DOHH2 (cell line): ENCODE results near the gene FOXN1.

Experiments used
- H3F3A ChIP-seq: fragments of 200-600 bp; sonication (generic), shearing (Covaris generic); 2 replicates; pipeline ENCODE4 v1.6.0; 2016; ENCODE audit warnings: antibody characterized with exemption, mild to moderate bottlenecking; ENCODE audit not compliant: control insufficient read depth, insufficient read depth
- H3K27ac ChIP-seq: fragments of 200-600 bp; sonication (generic); 2 replicates; pipeline ENCODE4 v1.5.1; 2014; ENCODE audit warnings: low read depth, mild to moderate bottlenecking, low read length, moderate library complexity
- H3K27me3 ChIP-seq: fragments of 200-600 bp; sonication (generic); 2 replicates; pipeline ENCODE4 v1.6.1; 2014; ENCODE audit warnings: mild to moderate bottlenecking, low read length, mixed read lengths; ENCODE audit not compliant: control insufficient read depth
- H3K36me3 ChIP-seq: fragments of 200-600 bp; sonication (generic); 2 replicates; pipeline ENCODE4 v1.6.1; 2014; ENCODE audit warnings: mild to moderate bottlenecking, low read length, moderate library complexity, mixed read lengths; ENCODE audit not compliant: control insufficient read depth
- H3K4me1 ChIP-seq: fragments of 200-600 bp; sonication (generic); 2 replicates; pipeline ENCODE4 v1.6.1; 2014; ENCODE audit warnings: mild to moderate bottlenecking, low read length, mixed read lengths; ENCODE audit not compliant: control insufficient read depth
- H3K4me2 ChIP-seq: fragments of 200-600 bp; sonication (generic); 2 replicates; pipeline ENCODE4 v1.6.0; 2014; ENCODE audit warnings: mild to moderate bottlenecking, low read length, moderate library complexity
- H3K4me3 ChIP-seq: fragments of 200-600 bp; sonication (generic); 2 replicates; pipeline ENCODE4 v1.5.1; 2014; ENCODE audit warnings: mild to moderate bottlenecking, low read length, mixed read lengths
- H3K79me2 ChIP-seq: fragments of 200-600 bp; sonication (generic); 2 replicates; pipeline ENCODE4 v1.6.1; 2014; ENCODE audit warnings: mild to moderate bottlenecking, low read length, mixed read lengths; ENCODE audit not compliant: control insufficient read depth
- H3K9me2 ChIP-seq: fragments of 200-600 bp; sonication (generic); replicated peaks from 2 replicates; pipeline ENCODE4 v1.6.1; 2014; ENCODE audit warnings: mild to moderate bottlenecking, low read length, mixed read lengths; ENCODE audit not compliant: control insufficient read depth
- H3K9me3 ChIP-seq: fragments of 200-600 bp; sonication (generic); 2 replicates; pipeline ENCODE4 v1.6.1; 2014; ENCODE audit warnings: antibody characterized with exemption, low read length, mixed read lengths; ENCODE audit not compliant: control insufficient read depth, insufficient read depth
- H4K20me1 ChIP-seq: fragments of 200-600 bp; sonication (generic); 2 replicates; pipeline ENCODE4 v1.6.0; 2014; ENCODE audit warnings: low read depth, mild to moderate bottlenecking, antibody characterized with exemption, low read length, moderate library complexity; ENCODE audit not compliant: control insufficient read depth, insufficient read depth
- EZH2phosphoT487 ChIP-seq: fragments of 200-600 bp; sonication (generic); IDR thresholded peaks from 2 replicates; pipeline ENCODE4 v1.6.1; 2017; ENCODE audit warnings: borderline replicate concordance, mild to moderate bottlenecking, antibody characterized with exemption, low read length, moderate library complexity, mixed read lengths
- TF ChIP-seq, protein P1 (sequence below): fragments of 200-600 bp; sonication (generic); IDR thresholded peaks from one replicate; pipeline ENCODE4 v1.5.1; 2014; ENCODE audit warnings: antibody characterized with exemption, mild to moderate bottlenecking, low read depth, low read length; ENCODE audit not compliant: poor library complexity, severe bottlenecking

FOXN1 gene

GRCh38 chr17:28507567-28508203, 1.5 kb downstream of the FOXN1 start:
- H3K36me3 ChIP-seq, result no peaks in the 10 kb centered on the region
- H3F3A ChIP-seq, result no peaks in the 10 kb centered on the region
- no peak overlapping the region for H3K27ac ChIP-seq
- H3K9me2 ChIP-seq, result no peaks in the 10 kb centered on the region
- no peak overlapping the region for H3K4me3 ChIP-seq
- H3K79me2 ChIP-seq, result no peaks in the 10 kb centered on the region
- no peaks in the 10 kb centered on the region for H3K4me1 ChIP-seq
- no peaks in the 10 kb centered on the region for H4K20me1 ChIP-seq
- peaks cover 20% of the 10 kb centered on the region for H3K27me3 ChIP-seq
- no peaks in the 10 kb centered on the region for H3K9me3 ChIP-seq
- TF ChIP-seq EZH2phosphoT487, result no peak
- TF ChIP-seq, protein P1, sequence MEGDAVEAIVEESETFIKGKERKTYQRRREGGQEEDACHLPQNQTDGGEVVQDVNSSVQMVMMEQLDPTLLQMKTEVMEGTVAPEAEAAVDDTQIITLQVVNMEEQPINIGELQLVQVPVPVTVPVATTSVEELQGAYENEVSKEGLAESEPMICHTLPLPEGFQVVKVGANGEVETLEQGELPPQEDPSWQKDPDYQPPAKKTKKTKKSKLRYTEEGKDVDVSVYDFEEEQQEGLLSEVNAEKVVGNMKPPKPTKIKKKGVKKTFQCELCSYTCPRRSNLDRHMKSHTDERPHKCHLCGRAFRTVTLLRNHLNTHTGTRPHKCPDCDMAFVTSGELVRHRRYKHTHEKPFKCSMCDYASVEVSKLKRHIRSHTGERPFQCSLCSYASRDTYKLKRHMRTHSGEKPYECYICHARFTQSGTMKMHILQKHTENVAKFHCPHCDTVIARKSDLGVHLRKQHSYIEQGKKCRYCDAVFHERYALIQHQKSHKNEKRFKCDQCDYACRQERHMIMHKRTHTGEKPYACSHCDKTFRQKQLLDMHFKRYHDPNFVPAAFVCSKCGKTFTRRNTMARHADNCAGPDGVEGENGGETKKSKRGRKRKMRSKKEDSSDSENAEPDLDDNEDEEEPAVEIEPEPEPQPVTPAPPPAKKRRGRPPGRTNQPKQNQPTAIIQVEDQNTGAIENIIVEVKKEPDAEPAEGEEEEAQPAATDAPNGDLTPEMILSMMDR, result no peak
- no peak overlapping the region for H3K4me2 ChIP-seq

DNA sequence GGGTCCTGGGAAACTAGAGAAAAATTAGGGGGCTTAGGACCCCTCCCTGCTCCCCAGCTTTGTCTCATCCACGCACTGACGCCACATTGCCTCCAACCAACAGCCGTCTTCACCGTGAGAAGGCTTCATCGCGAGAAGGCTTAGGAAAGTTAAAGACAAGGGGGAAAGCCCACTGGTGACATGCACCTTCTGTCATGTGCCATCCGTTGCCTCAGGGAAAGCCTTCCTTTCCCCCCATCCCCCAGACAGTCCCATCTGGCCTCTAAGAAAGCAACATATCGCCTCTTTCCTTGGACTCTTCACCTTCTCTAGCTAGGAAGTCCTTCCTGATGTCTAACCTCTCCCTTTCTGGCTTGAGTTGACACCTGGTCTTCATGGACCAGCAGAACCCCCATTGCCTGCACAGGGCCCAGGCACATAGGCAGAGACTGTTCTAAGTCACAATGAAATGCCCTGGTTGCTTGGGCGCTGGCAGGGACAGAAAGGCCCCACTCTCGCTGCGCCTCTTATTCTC, 2.1 kb downstream of the FOXN1 start:
- TF ChIP-seq EZH2phosphoT487, result no peak
- TF ChIP-seq, protein P1, result no peak
- H4K20me1 ChIP-seq, result no peaks in the 10 kb centered on the region
- no peaks in the 10 kb centered on the region for H3K4me1 ChIP-seq
- H3K4me2 ChIP-seq, result no peak overlapping the region
- peaks cover 20% of the 10 kb centered on the region for H3K27me3 ChIP-seq
- H3K9me3 ChIP-seq, result no peaks in the 10 kb centered on the region
- H3F3A ChIP-seq, result no peaks in the 10 kb centered on the region
- no peaks in the 10 kb centered on the region for H3K79me2 ChIP-seq
- H3K9me2 ChIP-seq, result no peaks in the 10 kb centered on the region
- H3K27ac ChIP-seq, result no peak overlapping the region
- no peaks in the 10 kb centered on the region for H3K36me3 ChIP-seq
- H3K4me3 ChIP-seq, result no peak overlapping the region

DNA sequence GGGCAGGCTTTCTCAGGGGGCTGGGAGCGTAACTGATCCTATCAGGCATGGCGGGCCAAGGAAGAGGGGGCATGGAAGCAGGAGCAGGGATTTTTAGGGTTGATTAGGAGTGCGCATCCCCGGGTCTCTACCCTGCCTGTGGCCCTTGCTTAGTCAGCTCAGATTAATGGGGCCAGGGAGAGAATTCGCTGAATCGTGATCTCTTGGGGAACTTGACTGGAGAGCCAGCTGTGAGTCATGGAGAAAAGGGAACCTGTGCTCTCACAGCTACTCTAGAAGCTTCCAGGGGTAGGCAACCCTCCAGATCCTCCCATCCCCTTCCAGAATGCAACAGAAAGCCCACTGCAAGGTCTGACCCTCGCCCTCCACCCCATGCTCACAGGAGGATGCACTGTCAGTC, 3.6 kb downstream of the FOXN1 start:
- Histone ChIP-seq H3K9me3 (no peaks in the 10 kb centered on the region), H3K36me3 (no peaks in the 10 kb centered on the region), H3F3A (no peaks in the 10 kb centered on the region), H3K27ac (no peak overlapping the region), H3K4me2 (no peak overlapping the region), H3K4me3 (no peak overlapping the region), H3K79me2 (no peaks in the 10 kb centered on the region), H3K4me1 (no peaks in the 10 kb centered on the region), H4K20me1 (no peaks in the 10 kb centered on the region), H3K9me2 (no peaks in the 10 kb centered on the region), H3K27me3 (peaks cover 13% of the 10 kb centered on the region)
- TF ChIP-seq EZH2phosphoT487, result no peak
- TF ChIP-seq, protein P1, result no peak
